ENCODE measurements around the gene RNF217. TPM values are rescaled to one million over a fixed set of nuclear protein-coding genes. Genes with fewer than 3 reads are reported as not detected.

RNF217 gene
- total and polyA plus RNA-seq, 5 donors from 2014 or later, result 0.12 TPM; not detected in 4

DNA sequence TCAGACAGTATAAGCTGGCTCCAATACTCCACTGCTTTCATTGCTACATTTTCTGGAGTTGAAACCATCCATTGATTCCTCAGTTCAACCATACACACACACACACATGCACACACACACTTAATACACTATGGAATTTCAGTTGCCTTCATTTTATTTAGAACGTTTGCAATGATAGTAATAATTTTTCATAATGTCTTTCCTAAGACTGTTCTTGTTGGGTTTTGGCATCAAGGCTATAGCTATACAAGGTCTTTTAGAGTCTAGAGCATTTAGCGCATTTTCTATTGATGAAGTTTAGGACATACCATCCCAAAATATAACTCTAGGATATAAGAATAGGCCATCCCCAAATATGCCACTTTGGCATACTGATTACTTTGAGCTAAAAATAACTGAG, 175.8 kb downstream of the RNF217 start:
- no peaks in the 10 kb centered on the region for H3K4me1 Mint-ChIP-seq
- no peak overlapping the region for H3K4me3 Mint-ChIP-seq
- Histone ChIP-seq H3K27me3 (ENCODE audit: control insufficient read depth, insufficient read depth, low read length) (no peaks in the 10 kb centered on the region), H3K9me3 (ENCODE audit: control insufficient read depth in 2 of 2, low read length in 2 of 2) (no peaks in the 10 kb centered on the region), H3K4me1 (ENCODE audit: control insufficient read depth, insufficient read depth, low read length, poor library complexity, severe bottlenecking) (no peaks in the 10 kb centered on the region), H3K27ac (ENCODE audit: insufficient read depth, low read length, poor library complexity, severe bottlenecking) (no peak overlapping the region), H3K36me3 (ENCODE audit: control insufficient read depth, insufficient read depth, low read length) (no peaks in the 10 kb centered on the region), H3K4me3 (ENCODE audit: low read depth, low read length) (no peak overlapping the region)
- ATAC-seq (ENCODE audit: low read depth in 2 of 2) (no peak), DNase-seq (no peak)
- no peak overlapping the region for H3K27ac Mint-ChIP-seq
- H3K36me3 Mint-ChIP-seq, result no peaks in the 10 kb centered on the region
- H3K9me3 Mint-ChIP-seq, result peaks cover 0 to 3% (median 0%) of the 10 kb centered on the region in 7 donors
- peaks cover 5% of the 10 kb centered on the region for H3K27me3 Mint-ChIP-seq

DNA sequence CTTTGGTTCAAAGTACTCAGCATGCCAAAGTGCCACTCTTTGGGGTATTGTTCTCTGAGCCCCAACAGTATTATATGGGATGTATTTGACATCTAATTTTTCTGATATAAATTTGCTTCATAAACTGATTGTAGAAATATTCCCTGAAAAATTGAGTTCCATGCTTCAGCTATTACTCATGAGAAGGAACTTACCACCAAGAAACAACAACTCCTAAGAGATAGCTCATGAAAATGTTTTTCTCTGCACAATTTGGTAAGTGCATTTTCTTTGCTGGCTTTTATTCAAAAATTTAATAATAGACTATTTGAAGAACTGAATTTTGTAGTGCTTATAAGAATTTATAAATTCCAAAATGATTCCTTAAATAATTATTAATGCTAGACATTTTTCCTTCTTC, 178.6 kb downstream of the RNF217 start:
- H3K9me3 Mint-ChIP-seq, result peaks cover 0 to 2% (median 0%) of the 10 kb centered on the region in 7 donors
- Histone ChIP-seq H3K4me1 (ENCODE audit: control insufficient read depth, insufficient read depth, low read length, poor library complexity, severe bottlenecking) (no peaks in the 10 kb centered on the region), H3K27me3 (ENCODE audit: control insufficient read depth, insufficient read depth, low read length) (peaks cover 3% of the 10 kb centered on the region), H3K4me3 (ENCODE audit: low read depth, low read length) (no peak overlapping the region), H3K9me3 (ENCODE audit: control insufficient read depth in 2 of 2, low read length in 2 of 2) (no peaks in the 10 kb centered on the region), H3K36me3 (ENCODE audit: control insufficient read depth, insufficient read depth, low read length) (no peaks in the 10 kb centered on the region), H3K27ac (ENCODE audit: insufficient read depth, low read length, poor library complexity, severe bottlenecking) (no peak overlapping the region)
- DNase-seq, result no peak
- H3K27me3 Mint-ChIP-seq, result peaks cover 5% of the 10 kb centered on the region
- H3K4me3 Mint-ChIP-seq, result no peak overlapping the region
- H3K36me3 Mint-ChIP-seq, result no peaks in the 10 kb centered on the region
- H3K4me1 Mint-ChIP-seq, result no peaks in the 10 kb centered on the region
- no peak overlapping the region for H3K27ac Mint-ChIP-seq
- ATAC-seq (ENCODE audit: low read depth in 2 of 2), result no peak

Other genes with a start within 250 kb of the RNF217 start
- gene TPD52L1, start 191.3 kb downstream of the RNF217 start, total RNA-seq, result not detected
- gene TPD52L1, start 191.3 kb downstream of the RNF217 start, polyA plus RNA-seq, result under 1 TPM; 0.40 to 0.76 (median 0.53) TPM